Measurements from ENCODE around the gene GRK6.

Gene GRK6

GRCh38 chr5:177445917-177446199 lies 19.4 kb downstream of the GRK6 start:
- Histone ChIP-seq H3K9me3 (no peaks in the 10 kb centered on the region), H3K36me3 (peaks cover 41% of the 10 kb centered on the region), H3K27me3 (peaks cover 24% of the 10 kb centered on the region), H3K4me3 (ENCODE audit: low read depth in 1 of 2, low read length in 1 of 2) (peak overlapping the region; percentile 55 to 68), H3K4me1 (ENCODE audit: control insufficient read depth in 1 of 2, insufficient read depth in 1 of 2, low read depth in 1 of 2, low read length in 1 of 2) (peaks cover 60 to 70% of the 10 kb centered on the region in 2 experiments), H3K27ac (peak overlapping the region; percentile 98)
- TF ChIP-seq CTCF (IDR thresholded peaks at IDR 0.05) = no peak

- peaks cover 60 to 70% of the 10 kb centered on the region in 2 experiments for H3K4me1 ChIP-seq (ENCODE audit: control insufficient read depth in 1 of 2, insufficient read depth in 1 of 2, low read depth in 1 of 2, low read length in 1 of 2)
- peaks cover 36% of the 10 kb centered on the region for H3K36me3 ChIP-seq
- peak within 1 kb of the TSS; percentile 98 for H3K27ac ChIP-seq
- H3K4me3 ChIP-seq (ENCODE audit: low read depth in 1 of 2, low read length in 1 of 2) = peak within 1 kb of the TSS; percentile 55 to 68
- H3K9me3 ChIP-seq = no peaks in the 10 kb centered on the region
- peak; percentile 8 for TF ChIP-seq CTCF (IDR thresholded peaks at IDR 0.05)
- H3K27me3 ChIP-seq = peaks cover 27% of the 10 kb centered on the region
These were observed 20.0 kb downstream of the GRK6 start, which contains the start of gene PRR7 for GRCh38 chr5:177446200-177447065. TSS of gene PRR7 (plus strand) at chr5:177446814. CDS start at chr5:177455068, 8,254 bp downstream.

- H3K27me3 ChIP-seq = peaks cover 27% of the 10 kb centered on the region
- no peaks in the 10 kb centered on the region for H3K9me3 ChIP-seq
- peaks cover 29% of the 10 kb centered on the region for H3K36me3 ChIP-seq
- peak overlapping the region; percentile 55 to 68 for H3K4me3 ChIP-seq (ENCODE audit: low read depth in 1 of 2, low read length in 1 of 2)
- no peak for TF ChIP-seq CTCF (IDR thresholded peaks at IDR 0.05)
- peaks cover 59 to 69% of the 10 kb centered on the region in 2 experiments for H3K4me1 ChIP-seq (ENCODE audit: control insufficient read depth in 1 of 2, insufficient read depth in 1 of 2, low read depth in 1 of 2, low read length in 1 of 2)
- H3K27ac ChIP-seq = peak overlapping the region; percentile 98
These were observed 20.7 kb downstream of the GRK6 start for GRCh38 chr5:177447066-177447610.

- Histone ChIP-seq H3K27ac (peak overlapping the region; percentile 98), H3K9me3 (no peaks in the 10 kb centered on the region), H3K4me1 (ENCODE audit: control insufficient read depth in 1 of 2, insufficient read depth in 1 of 2, low read depth in 1 of 2, low read length in 1 of 2) (peaks cover 54 to 63% of the 10 kb centered on the region in 2 experiments), H3K27me3 (peaks cover 27% of the 10 kb centered on the region), H3K4me3 (ENCODE audit: low read depth in 1 of 2, low read length in 1 of 2) (peak overlapping the region; percentile 55 to 68), H3K36me3 (peaks cover 23% of the 10 kb centered on the region)
- no peak for TF ChIP-seq CTCF (IDR thresholded peaks at IDR 0.05)
These were observed 21.3 kb downstream of the GRK6 start for GRCh38 chr5:177447611-177448243.

- Histone ChIP-seq H3K4me3 (ENCODE audit: low read depth in 1 of 2, low read length in 1 of 2) (peak overlapping the region; percentile 1 to 68), H3K27ac (peak overlapping the region; percentile 98), H3K27me3 (peaks cover 27% of the 10 kb centered on the region), H3K9me3 (no peaks in the 10 kb centered on the region), H3K4me1 (ENCODE audit: control insufficient read depth in 1 of 2, insufficient read depth in 1 of 2, low read depth in 1 of 2, low read length in 1 of 2) (peaks cover 52 to 65% of the 10 kb centered on the region in 2 experiments), H3K36me3 (peaks cover 16% of the 10 kb centered on the region)
- TF ChIP-seq CTCF (IDR thresholded peaks at IDR 0.05) = no peak
These were observed 21.9 kb downstream of the GRK6 start for GRCh38 chr5:177448244-177448950.

Data from neutrophil (primary cell).